Measurements from ENCODE around the gene WBP2. TPM values are rescaled to one million over a fixed set of nuclear protein-coding genes. Genes with fewer than 3 reads are reported as not detected.
A peak's percentile ranks its signal among the peaks of the same experiment; 100 is the strongest.

Gene WBP2
- total and polyA plus RNA-seq, 9 of the 15 experiments (the other 6 are each of a cell fraction or from before 2014, with no cell fraction given) = 2.2 to 74.3 (median 20.0) TPM

GRCh38 chr17:75854101-75854748 lies 910 bp downstream of the WBP2 start (continued):
- TF ChIP-seq MLX (CRISPR knock-in tag; conservative IDR thresholded peaks at IDR 0.05) (no peak), ZNF217 (CRISPR knock-in tag; IDR thresholded peaks at IDR 0.05) (no peak), ZNF133 (CRISPR knock-in tag; IDR thresholded peaks at IDR 0.05) (no peak), SMARCC2 (IDR thresholded peaks at IDR 0.05; ENCODE audit: low read depth) (no peak), ARID2 (IDR thresholded peaks at IDR 0.05) (no peak), ATF3 (IDR thresholded peaks at IDR 0.05) (peak; percentile 66), ATF3 (CRISPR knock-in tag; conservative IDR thresholded peaks at IDR 0.05) (no peak), NFRKB (IDR thresholded peaks at IDR 0.05; ENCODE audit: low read depth) (no peak; the same call in 1 of the 2 replicates), ARID1B (IDR thresholded peaks at IDR 0.05) (0 out of 2 replicates have a peak, but pooled peaks have one; percentile 14), YY1 (IDR thresholded peaks at IDR 0.05; ENCODE audit: borderline replicate concordance in 1 of 3, control insufficient read depth in 1 of 3, extremely low read depth in 1 of 3, insufficient read depth in 3 of 3, insufficient read length in 1 of 3, insufficient replicate concordance in 2 of 3, low read depth in 1 of 3, low read length in 2 of 3) (no peak), HDAC8 (tag; IDR thresholded peaks at IDR 0.05) (no peak), MBD1 (CRISPR knock-in tag; IDR thresholded peaks at IDR 0.05) (no peak), MAFK (IDR thresholded peaks at IDR 0.05; ENCODE audit: low read length) (no peak), POLR2A (conservative IDR thresholded peaks at IDR 0.05) (no peak), NFIX (CRISPR knock-in tag; IDR thresholded peaks at IDR 0.05; ENCODE audit: low read depth) (no peak), ZSCAN32 (CRISPR knock-in tag; IDR thresholded peaks at IDR 0.05) (no peak), MXD1 (CRISPR knock-in tag; IDR thresholded peaks at IDR 0.05; ENCODE audit: borderline replicate concordance, poor library complexity, severe bottlenecking) (no peak), HDGF (IDR thresholded peaks at IDR 0.05) (no peak), WHSC1 (IDR thresholded peaks at IDR 0.05; ENCODE audit: low read length) (no peak), ZNF121 (CRISPR knock-in tag; conservative IDR thresholded peaks at IDR 0.05) (no peak), C11orf30 (IDR thresholded peaks at IDR 0.05; ENCODE audit: low read depth) (peak; percentile 74), TBP (optimal IDR thresholded peaks at IDR 0.05; ENCODE audit: low read depth, low read length) (no peak), ASH1L (IDR thresholded peaks at IDR 0.05; ENCODE audit: borderline replicate concordance, low read depth, partially characterized antibody) (no peak), YBX1 (IDR thresholded peaks at IDR 0.05) (no peak), SNIP1 (IDR thresholded peaks at IDR 0.05; ENCODE audit: low read depth) (no peak), FOXJ3 (CRISPR knock-in tag; IDR thresholded peaks at IDR 0.05) (no peak)

All from K562 (cell line).